GM12864 (cell line): ENCODE results near the gene CYTH1.

ENCODE experiments used
- DNase-seq: peaks from one replicate; pipeline ENCODE4 v3.0.0-alpha.2; 2011; ENCODE audit warnings: low read depth
- H3K4me3 ChIP-seq: 2 replicates; pipeline ENCODE4 v1.5.1; 2011; ENCODE audit warnings: mild to moderate bottlenecking, low read depth, low read length, control low read depth
- CTCF ChIP-seq: IDR thresholded peaks from 2 replicates; pipeline ENCODE4 v1.5.1; 2011; ENCODE audit warnings: low read depth, mild to moderate bottlenecking, moderate library complexity, low read length, control low read depth, inconsistent platforms; ENCODE audit errors: missing control alignments

The CYTH1 gene

GRCh38 chr17:78789149-78789662 is 7.1 kb upstream of the CYTH1 start:
- no peak for DNase-seq
- TF ChIP-seq CTCF = no peak
- no peak overlapping the region for H3K4me3 ChIP-seq

- no peak for DNase-seq
- H3K4me3 ChIP-seq = no peak overlapping the region
- TF ChIP-seq CTCF = no peak
Observed at GRCh38 chr17:78788451-78788850, 6.4 kb upstream of the CYTH1 start.

GRCh38 chr17:78787444-78787843 is 5.4 kb upstream of the CYTH1 start:
- no peak overlapping the region for H3K4me3 ChIP-seq
- no peak for DNase-seq
- TF ChIP-seq CTCF = no peak

- TF ChIP-seq CTCF = no peak
- no peak overlapping the region for H3K4me3 ChIP-seq
- no peak for DNase-seq
Observed at GRCh38 chr17:78785663-78786057, 3.6 kb upstream of the CYTH1 start.

GRCh38 chr17:78785011-78785662 is 3.1 kb upstream of the CYTH1 start:
- no peak for DNase-seq
- no peak for TF ChIP-seq CTCF
- no peak overlapping the region for H3K4me3 ChIP-seq

GRCh38 chr17:78784352-78784751 is 2.3 kb upstream of the CYTH1 start:
- H3K4me3 ChIP-seq = no peak overlapping the region
- TF ChIP-seq CTCF = no peak
- DNase-seq = no peak

- DNase-seq = no peak
- H3K4me3 ChIP-seq = no peak overlapping the region
- TF ChIP-seq CTCF = no peak
Observed at GRCh38 chr17:78783711-78784324, 1.7 kb upstream of the CYTH1 start.
